Measurements from ENCODE around the gene KCNIP4.

The KCNIP4 gene

GRCh38 chr4:21118301-21118700, 830.3 kb downstream of the KCNIP4 start:
- TF ChIP-seq CTCF (IDR thresholded peaks at IDR 0.05): no peak

GRCh38 chr4:21117541-21118180, 830.9 kb downstream of the KCNIP4 start:
- no peak for TF ChIP-seq CTCF (IDR thresholded peaks at IDR 0.05)

GRCh38 chr4:21113496-21114223, 834.9 kb downstream of the KCNIP4 start:
- no peak for TF ChIP-seq CTCF (IDR thresholded peaks at IDR 0.05)

- no peak for TF ChIP-seq CTCF (IDR thresholded peaks at IDR 0.05)
Measured at GRCh38 chr4:21102667-21103066, 845.9 kb downstream of the KCNIP4 start.

GRCh38 chr4:21097865-21098264, 850.7 kb downstream of the KCNIP4 start:
- TF ChIP-seq CTCF (IDR thresholded peaks at IDR 0.05): no peak

GRCh38 chr4:21097026-21097425, 851.5 kb downstream of the KCNIP4 start:
- no peak for TF ChIP-seq CTCF (IDR thresholded peaks at IDR 0.05)

- TF ChIP-seq CTCF (IDR thresholded peaks at IDR 0.05): no peak
Measured at GRCh38 chr4:21092531-21092930, 856.0 kb downstream of the KCNIP4 start.
